CD4-positive, CD25-positive, alpha-beta regulatory T cell (primary cell): ENCODE measurements around the gene KCNK7. TPM values are rescaled to one million over a fixed set of nuclear protein-coding genes. Genes with fewer than 3 reads are reported as not detected.

Experiments
- ATAC-seq, 2 donors: fragments of 150-1000 bp; cut with Tn5 transposase; one replicate each; pipeline ENCODE4 v1.10.0; 2021; ENCODE audit warnings: low read depth in 2 of 2, moderate number of reproducible peaks in 2 of 2, moderate library complexity in 1 of 2
- DNase-seq, 3 donors: peaks; one replicate each; pipeline versions ENCODE4 v3.0.0 to v3.0.0-alpha.2; 2012 to 2022; ENCODE audit warnings: mixed read lengths in 1 of 3
- H3K27ac ChIP-seq: one replicate; pipeline ENCODE4 v1.7.0; 2013; ENCODE audit warnings: mild to moderate bottlenecking, low read length; ENCODE audit not compliant: insufficient read depth, poor library complexity, severe bottlenecking
- H3K27me3 ChIP-seq: one replicate; pipeline ENCODE4 v1.7.0; 2013; ENCODE audit warnings: low read length; ENCODE audit not compliant: control insufficient read depth, insufficient read depth
- H3K36me3 ChIP-seq: one replicate; pipeline ENCODE4 v1.7.0; 2013; ENCODE audit warnings: mild to moderate bottlenecking, low read length, moderate library complexity; ENCODE audit not compliant: control insufficient read depth, insufficient read depth
- H3K4me1 ChIP-seq: 2 replicates; pipeline ENCODE4 v1.7.0; 2013; ENCODE audit warnings: mild to moderate bottlenecking, low read length; ENCODE audit not compliant: insufficient read depth, control insufficient read depth, poor library complexity, severe bottlenecking
- H3K4me3 ChIP-seq: one replicate; pipeline ENCODE4 v1.7.0; 2013; ENCODE audit warnings: low read depth, mild to moderate bottlenecking, low read length, moderate library complexity
- H3K9me3 ChIP-seq, 2 experiments: 1 replicate in 1 of 2; 2 replicates in 1 of 2; pipeline ENCODE4 v1.7.0; 2013; ENCODE audit warnings: low read length in 2 of 2, mild to moderate bottlenecking in 1 of 2, moderate library complexity in 1 of 2; ENCODE audit not compliant: control insufficient read depth in 2 of 2
- H3K27ac Mint-ChIP-seq, 3 donors: one replicate each; pipeline ENCODE4 v1.8.0; 2020 to 2022; ENCODE audit warnings: mild to moderate bottlenecking in 3 of 3, mixed read lengths in 3 of 3, moderate library complexity in 2 of 3
- H3K27me3 Mint-ChIP-seq: one replicate; pipeline ENCODE4 v1.8.0; 2022; ENCODE audit warnings: mild to moderate bottlenecking, mixed read lengths
- H3K36me3 Mint-ChIP-seq: one replicate; pipeline ENCODE4 v1.8.0; 2020; ENCODE audit warnings: mixed read lengths
- H3K4me1 Mint-ChIP-seq, 4 donors: one replicate each; pipeline ENCODE4 v1.8.0; 2020 to 2022; ENCODE audit warnings: mixed read lengths in 4 of 4, mild to moderate bottlenecking in 1 of 4
- H3K4me3 Mint-ChIP-seq, 4 donors: one replicate each; pipeline ENCODE4 v1.8.0; 2020 to 2022; ENCODE audit warnings: mild to moderate bottlenecking in 4 of 4, mixed read lengths in 4 of 4, moderate library complexity in 3 of 4
- H3K9me3 Mint-ChIP-seq, 7 donors: one replicate each; pipeline ENCODE4 v1.8.0; 2020 to 2022; ENCODE audit warnings: mixed read lengths in 7 of 7, mild to moderate bottlenecking in 3 of 7, moderate library complexity in 2 of 7
- polyA plus RNA-seq, 4 donors: library from polyadenylated mRNA; unstranded; fragments of 300-500 nt; fragmentation: Illumina TruSeq; gene quantifications; one replicate each; pipeline ENCODE4 v1.2.3, GENCODE V29; 2021
- total RNA-seq: library from RNA; stranded (reverse); gene quantifications from one replicate; pipeline ENCODE4 v1.2.3, GENCODE V29; 2022

The KCNK7 gene
- total and polyA plus RNA-seq, 5 donors from 2014 or later, result 0.19 to 5.5 (median 1.1) TPM; not detected in 1

- H3K4me3 Mint-ChIP-seq, result no peak overlapping the region
- H3K4me3 ChIP-seq, result no peak overlapping the region
- peaks cover 38% of the 10 kb centered on the region for H3K36me3 ChIP-seq
- H3K9me3 Mint-ChIP-seq, result no peaks in the 10 kb centered on the region
- H3K27me3 Mint-ChIP-seq, result no peaks in the 10 kb centered on the region
- H3K4me1 Mint-ChIP-seq, result peaks cover 0 to 38% (median 17%) of the 10 kb centered on the region in 4 donors
- ATAC-seq, result no peak
- H3K27me3 ChIP-seq, result no peaks in the 10 kb centered on the region
- peaks cover 20% of the 10 kb centered on the region for H3K4me1 ChIP-seq
- no peak for DNase-seq
- no peaks in the 10 kb centered on the region for H3K9me3 ChIP-seq
- no peak overlapping the region for H3K27ac ChIP-seq
- peak overlapping the region in 2 of 3 donors; percentile 74 to 82 for H3K27ac Mint-ChIP-seq
- H3K36me3 Mint-ChIP-seq, result peaks cover 19% of the 10 kb centered on the region
These were observed 13.7 kb downstream of the KCNK7 start for GRCh38 chr11:65581928-65582327.

GRCh38 chr11:65580756-65581155 is 14.8 kb downstream of the KCNK7 start:
- DNase-seq, result no peak
- no peak overlapping the region for H3K27ac ChIP-seq
- no peaks in the 10 kb centered on the region for H3K9me3 Mint-ChIP-seq
- H3K36me3 ChIP-seq, result peaks cover 38% of the 10 kb centered on the region
- peaks cover 0 to 40% (median 15%) of the 10 kb centered on the region in 4 donors for H3K4me1 Mint-ChIP-seq
- no peak for ATAC-seq
- H3K4me3 Mint-ChIP-seq, result peak overlapping the region in 1 of 4 donors; percentile 52
- peaks cover 19% of the 10 kb centered on the region for H3K36me3 Mint-ChIP-seq
- no peaks in the 10 kb centered on the region for H3K27me3 ChIP-seq
- no peaks in the 10 kb centered on the region for H3K9me3 ChIP-seq
- H3K27ac Mint-ChIP-seq, result no peak overlapping the region
- H3K27me3 Mint-ChIP-seq, result no peaks in the 10 kb centered on the region
- no peak overlapping the region for H3K4me3 ChIP-seq
- peaks cover 29% of the 10 kb centered on the region for H3K4me1 ChIP-seq

- DNase-seq (no peak), ATAC-seq (no peak)
- H3K4me3 Mint-ChIP-seq, result no peak overlapping the region
- H3K4me3 ChIP-seq, result no peak overlapping the region
- H3K9me3 ChIP-seq, result no peaks in the 10 kb centered on the region
- H3K27me3 Mint-ChIP-seq, result no peaks in the 10 kb centered on the region
- no peak overlapping the region for H3K27ac Mint-ChIP-seq
- H3K36me3 ChIP-seq, result peaks cover 38% of the 10 kb centered on the region
- H3K4me1 ChIP-seq, result peaks cover 33% of the 10 kb centered on the region
- H3K9me3 Mint-ChIP-seq, result no peaks in the 10 kb centered on the region
- H3K27me3 ChIP-seq, result no peaks in the 10 kb centered on the region
- H3K4me1 Mint-ChIP-seq, result peaks cover 0 to 45% (median 18%) of the 10 kb centered on the region in 4 donors
- H3K36me3 Mint-ChIP-seq, result peaks cover 19% of the 10 kb centered on the region
- no peak overlapping the region for H3K27ac ChIP-seq
These were observed 15.4 kb downstream of the KCNK7 start for GRCh38 chr11:65580031-65580692.

GRCh38 chr11:65579291-65579690 is 16.3 kb downstream of the KCNK7 start:
- no peak overlapping the region for H3K4me3 ChIP-seq
- H3K4me3 Mint-ChIP-seq, result peak overlapping the region in 2 of 4 donors; percentile 21 to 54
- no peaks in the 10 kb centered on the region for H3K9me3 Mint-ChIP-seq
- DNase-seq (no peak), ATAC-seq (no peak)
- peaks cover 41% of the 10 kb centered on the region for H3K4me1 ChIP-seq
- H3K27me3 Mint-ChIP-seq, result no peaks in the 10 kb centered on the region
- no peaks in the 10 kb centered on the region for H3K27me3 ChIP-seq
- H3K27ac ChIP-seq, result no peak overlapping the region
- peaks cover 18% of the 10 kb centered on the region for H3K36me3 Mint-ChIP-seq
- H3K36me3 ChIP-seq, result peaks cover 35% of the 10 kb centered on the region
- H3K27ac Mint-ChIP-seq, result no peak overlapping the region
- peaks cover 0 to 51% (median 21%) of the 10 kb centered on the region in 4 donors for H3K4me1 Mint-ChIP-seq
- no peaks in the 10 kb centered on the region for H3K9me3 ChIP-seq

GRCh38 chr11:65578667-65579066 is 16.9 kb downstream of the KCNK7 start:
- Histone ChIP-seq H3K9me3 (no peaks in the 10 kb centered on the region), H3K4me1 (peaks cover 45% of the 10 kb centered on the region), H3K4me3 (no peak overlapping the region), H3K27me3 (no peaks in the 10 kb centered on the region), H3K36me3 (peaks cover 30% of the 10 kb centered on the region), H3K27ac (no peak overlapping the region)
- Mint-ChIP-seq H3K4me1 (peaks cover 0 to 52% (median 21%) of the 10 kb centered on the region in 4 donors), H3K27ac (peak overlapping the region in 2 of 3 donors; percentile 85 to 90), H3K4me3 (peak overlapping the region; percentile 8 to 84 (median 68)), H3K27me3 (no peaks in the 10 kb centered on the region), H3K36me3 (peaks cover 15% of the 10 kb centered on the region), H3K9me3 (no peaks in the 10 kb centered on the region)
- DNase-seq, result no peak
- ATAC-seq, result no peak

- Mint-ChIP-seq H3K27ac (peak overlapping the region in 2 of 3 donors; percentile 85 to 90), H3K4me1 (peaks cover 0 to 54% (median 19%) of the 10 kb centered on the region in 4 donors), H3K9me3 (no peaks in the 10 kb centered on the region), H3K36me3 (peaks cover 12% of the 10 kb centered on the region), H3K4me3 (peak overlapping the region; percentile 65 to 86 (median 78)), H3K27me3 (no peaks in the 10 kb centered on the region)
- Histone ChIP-seq H3K4me1 (peaks cover 50% of the 10 kb centered on the region), H3K36me3 (peaks cover 30% of the 10 kb centered on the region), H3K27ac (no peak overlapping the region), H3K4me3 (no peak overlapping the region), H3K27me3 (no peaks in the 10 kb centered on the region), H3K9me3 (no peaks in the 10 kb centered on the region)
- DNase-seq (no peak), ATAC-seq (no peak)
These were observed 17.5 kb downstream of the KCNK7 start for GRCh38 chr11:65578134-65578533.

GRCh38 chr11:65577756-65578109 is 17.9 kb downstream of the KCNK7 start:
- Histone ChIP-seq H3K4me1 (peaks cover 54% of the 10 kb centered on the region), H3K27ac (peak overlapping the region; percentile 100), H3K36me3 (peaks cover 30% of the 10 kb centered on the region), H3K9me3 (no peaks in the 10 kb centered on the region), H3K27me3 (no peaks in the 10 kb centered on the region), H3K4me3 (peak overlapping the region; percentile 26)
- H3K27me3 Mint-ChIP-seq, result no peaks in the 10 kb centered on the region
- H3K4me3 Mint-ChIP-seq, result peak overlapping the region; percentile 72 to 93 (median 85)
- H3K36me3 Mint-ChIP-seq, result peaks cover 8% of the 10 kb centered on the region
- DNase-seq (no peak), ATAC-seq (no peak)
- peak overlapping the region in 2 of 3 donors; percentile 66 to 85 for H3K27ac Mint-ChIP-seq
- no peaks in the 10 kb centered on the region for H3K9me3 Mint-ChIP-seq
- H3K4me1 Mint-ChIP-seq, result peaks cover 0 to 52% (median 18%) of the 10 kb centered on the region in 4 donors
